AG10803 (cell line): ENCODE data around the gene NLRC5.
A peak's percentile ranks its signal among the peaks of the same experiment; 100 is the strongest.

Source experiments
- DNase-seq: peaks from one replicate; pipeline ENCODE4 v3.0.0; 2010; ENCODE audit warnings: low read depth
- H3K4me3 ChIP-seq: 2 replicates; pipeline ENCODE4 v1.5.1; 2011; ENCODE audit warnings: mild to moderate bottlenecking, low read length, control low read depth
- TF ChIP-seq, protein P1 (sequence below): conservative IDR thresholded peaks from 2 replicates; pipeline ENCODE4 v1.5.1; 2011; ENCODE audit warnings: mild to moderate bottlenecking, low read length, control low read depth, inconsistent platforms

NLRC5 gene

GRCh38 chr16:57031156-57031555 is 41.8 kb downstream of the NLRC5 start:
- TF ChIP-seq, protein P1, sequence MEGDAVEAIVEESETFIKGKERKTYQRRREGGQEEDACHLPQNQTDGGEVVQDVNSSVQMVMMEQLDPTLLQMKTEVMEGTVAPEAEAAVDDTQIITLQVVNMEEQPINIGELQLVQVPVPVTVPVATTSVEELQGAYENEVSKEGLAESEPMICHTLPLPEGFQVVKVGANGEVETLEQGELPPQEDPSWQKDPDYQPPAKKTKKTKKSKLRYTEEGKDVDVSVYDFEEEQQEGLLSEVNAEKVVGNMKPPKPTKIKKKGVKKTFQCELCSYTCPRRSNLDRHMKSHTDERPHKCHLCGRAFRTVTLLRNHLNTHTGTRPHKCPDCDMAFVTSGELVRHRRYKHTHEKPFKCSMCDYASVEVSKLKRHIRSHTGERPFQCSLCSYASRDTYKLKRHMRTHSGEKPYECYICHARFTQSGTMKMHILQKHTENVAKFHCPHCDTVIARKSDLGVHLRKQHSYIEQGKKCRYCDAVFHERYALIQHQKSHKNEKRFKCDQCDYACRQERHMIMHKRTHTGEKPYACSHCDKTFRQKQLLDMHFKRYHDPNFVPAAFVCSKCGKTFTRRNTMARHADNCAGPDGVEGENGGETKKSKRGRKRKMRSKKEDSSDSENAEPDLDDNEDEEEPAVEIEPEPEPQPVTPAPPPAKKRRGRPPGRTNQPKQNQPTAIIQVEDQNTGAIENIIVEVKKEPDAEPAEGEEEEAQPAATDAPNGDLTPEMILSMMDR = no peak
- no peak overlapping the region for H3K4me3 ChIP-seq
- no peak for DNase-seq

DNA sequence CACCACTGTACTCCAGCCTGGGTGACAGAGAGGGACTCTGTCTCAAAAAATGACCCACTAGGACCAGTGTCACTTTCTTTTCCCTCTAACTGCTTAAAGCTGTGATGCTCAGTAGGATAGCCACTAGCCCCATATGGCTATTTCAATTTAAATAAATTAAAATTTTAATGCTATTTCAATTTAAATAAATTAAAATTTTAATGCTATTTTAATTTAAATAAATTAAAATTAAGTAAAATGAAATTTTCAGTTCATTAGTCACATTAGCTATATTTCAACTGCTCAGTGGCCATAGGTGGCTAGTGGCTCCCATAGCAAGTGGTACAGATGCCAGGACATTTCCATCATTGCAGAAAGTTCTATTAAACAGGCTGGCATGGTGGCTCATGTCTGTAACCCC is 43.0 kb downstream of the NLRC5 start:
- TF ChIP-seq, protein P1 = no peak
- no peak for DNase-seq
- no peak overlapping the region for H3K4me3 ChIP-seq

DNA sequence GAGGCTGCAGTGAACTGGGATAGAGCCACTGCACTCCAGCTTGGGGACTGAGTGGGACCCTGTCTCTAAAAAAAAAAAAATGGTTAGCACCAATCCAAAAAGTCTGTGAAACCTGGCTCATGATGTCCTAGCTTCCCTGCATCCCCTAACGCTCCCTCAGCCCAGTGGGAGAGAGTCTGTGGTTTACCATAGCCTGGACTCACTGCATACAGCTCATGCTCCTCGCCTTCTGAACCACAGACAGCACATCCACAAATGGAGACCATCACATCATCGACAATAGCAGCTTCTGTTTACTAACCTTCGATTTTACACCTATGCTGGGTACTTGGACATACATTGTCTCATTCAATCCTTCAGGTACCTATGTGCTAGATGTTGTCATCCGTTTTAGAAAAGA is 43.6 kb downstream of the NLRC5 start:
- DNase-seq = no peak
- H3K4me3 ChIP-seq = no peak overlapping the region
- TF ChIP-seq, protein P1 = no peak

GRCh38 chr16:57036315-57036714 is 47.0 kb downstream of the NLRC5 start:
- DNase-seq = no peak
- TF ChIP-seq, protein P1 = no peak

GRCh38 chr16:57036945-57037344 is 47.6 kb downstream of the NLRC5 start:
- H3K4me3 ChIP-seq = no peak overlapping the region
- TF ChIP-seq, protein P1 = no peak
- no peak for DNase-seq

More at GRCh38 chr16:57036315-57036714, 47.0 kb downstream of the NLRC5 start:
- H3K4me3 ChIP-seq = no peak overlapping the region

DNA sequence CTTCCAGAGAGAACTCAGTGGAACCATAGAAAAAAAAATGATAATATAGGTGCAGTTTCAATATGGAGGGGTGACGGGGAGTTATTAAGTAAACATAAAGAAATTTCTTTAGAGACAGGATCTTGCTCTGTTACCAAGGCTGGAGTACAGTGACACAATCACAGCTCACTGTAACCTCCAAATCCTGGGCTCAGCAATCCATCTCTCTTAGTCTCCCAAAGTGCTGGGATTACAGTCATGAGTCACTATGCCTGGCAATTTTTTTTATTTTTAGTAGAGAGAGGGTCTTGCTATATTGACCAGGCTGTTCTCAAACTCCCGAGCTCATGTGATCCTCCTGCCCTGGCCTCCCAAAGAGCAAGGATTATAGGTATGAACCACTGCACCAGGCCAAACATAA is 48.8 kb downstream of the NLRC5 start:
- TF ChIP-seq, protein P1 = no peak
- no peak overlapping the region for H3K4me3 ChIP-seq
- peak; percentile 65 for DNase-seq

GRCh38 chr16:57039148-57039812 is 49.9 kb downstream of the NLRC5 start:
- peak; percentile 90 for DNase-seq
- TF ChIP-seq, protein P1 = no peak
- H3K4me3 ChIP-seq = no peak overlapping the region
